MM.1S (cell line): Measurements from ENCODE around the gene FES.

Source experiments
- CTCF ChIP-seq: fragments of 300-600 bp; sonication (generic); IDR thresholded peaks from 2 replicates; pipeline ENCODE4 v1.5.1; 2016; ENCODE audit warnings: antibody characterized with exemption, low read length, mixed read lengths
- EZH2 ChIP-seq: fragments of 300-600 bp; sonication (generic); optimal IDR thresholded peaks from 2 replicates; pipeline ENCODE3; 2017; ENCODE audit warnings: low read depth, mild to moderate bottlenecking, antibody characterized with exemption, low read length, mixed read lengths
- EZH2phosphoT487 ChIP-seq: fragments of 300-600 bp; sonication (generic); IDR thresholded peaks from 2 replicates; pipeline ENCODE4 v1.6.1; 2018; ENCODE audit warnings: antibody characterized with exemption, low read length

DNA sequence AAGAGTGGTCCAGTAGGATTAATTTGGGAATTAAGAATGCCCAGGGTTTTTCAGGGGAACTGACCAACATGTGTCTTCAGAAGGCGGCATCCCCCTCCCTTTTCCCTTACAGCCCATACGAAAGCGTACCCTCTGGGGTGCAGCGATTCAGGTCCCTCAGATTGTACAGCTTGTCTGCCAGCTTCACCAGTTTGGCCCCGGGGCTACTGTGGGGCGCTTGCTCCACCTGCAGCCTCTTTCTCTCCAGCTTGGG, 47.2 kb downstream of the FES start:
- TF ChIP-seq CTCF (no peak), EZH2 (no peak), EZH2phosphoT487 (no peak)
